ENCODE measurements around the gene XPOT.

The XPOT gene

DNA sequence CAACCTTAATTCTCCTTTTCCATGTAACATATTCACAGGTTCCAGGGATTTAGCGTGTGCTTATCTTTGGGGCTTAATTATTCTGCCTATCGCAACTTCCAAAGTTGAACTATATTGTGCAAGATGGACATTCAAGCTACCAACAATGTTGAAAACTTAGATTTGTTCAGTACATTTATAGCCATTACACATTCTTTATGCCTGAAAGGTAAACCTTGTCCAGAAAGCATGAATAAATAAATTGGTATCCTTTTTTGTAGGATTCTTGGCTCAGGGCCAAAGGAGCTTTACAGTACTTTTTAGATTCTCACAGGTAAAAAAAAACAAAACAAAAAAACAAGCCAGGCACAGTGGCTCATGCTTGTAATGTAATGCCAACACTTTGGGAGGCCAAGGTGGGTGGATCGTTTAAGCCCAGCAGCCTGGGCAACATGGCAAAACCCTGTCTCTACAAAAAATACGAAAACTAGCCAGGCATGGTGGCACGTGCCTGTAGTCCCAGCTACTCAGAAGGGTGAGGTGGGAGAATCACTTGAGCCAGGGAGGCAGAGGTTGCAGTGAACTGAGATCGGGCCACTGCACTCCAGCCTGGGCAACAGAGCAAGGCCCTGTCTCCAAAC is 16.9 kb upstream of the XPOT start:
- POLR2A ChIA-PET: interaction anchor here (2.1 kb wide), 1 partner anchor 16 kb away, joined by 11 read pairs; the partner anchor contains the start of gene XPOT
- TF ChIP-seq ELF4 (IDR thresholded peaks at IDR 0.05): no peak
- TF ChIP-seq ZNF384 (IDR thresholded peaks at IDR 0.05): no peak
- no peak for TF ChIP-seq L3MBTL2 (conservative IDR thresholded peaks at IDR 0.05)
- TF ChIP-seq BHLHE40 (IDR thresholded peaks at IDR 0.05; ENCODE audit: borderline replicate concordance): no peak
- no peak for TF ChIP-seq SP1 (IDR thresholded peaks at IDR 0.05)
- no peak for TF ChIP-seq LEF1 (IDR thresholded peaks at IDR 0.05; ENCODE audit: borderline replicate concordance)
- TF ChIP-seq NFRKB (IDR thresholded peaks at IDR 0.05): no peak
- TF ChIP-seq, protein P1, sequence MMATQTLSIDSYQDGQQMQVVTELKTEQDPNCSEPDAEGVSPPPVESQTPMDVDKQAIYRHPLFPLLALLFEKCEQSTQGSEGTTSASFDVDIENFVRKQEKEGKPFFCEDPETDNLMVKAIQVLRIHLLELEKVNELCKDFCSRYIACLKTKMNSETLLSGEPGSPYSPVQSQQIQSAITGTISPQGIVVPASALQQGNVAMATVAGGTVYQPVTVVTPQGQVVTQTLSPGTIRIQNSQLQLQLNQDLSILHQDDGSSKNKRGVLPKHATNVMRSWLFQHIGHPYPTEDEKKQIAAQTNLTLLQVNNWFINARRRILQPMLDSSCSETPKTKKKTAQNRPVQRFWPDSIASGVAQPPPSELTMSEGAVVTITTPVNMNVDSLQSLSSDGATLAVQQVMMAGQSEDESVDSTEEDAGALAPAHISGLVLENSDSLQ (IDR thresholded peaks at IDR 0.05): no peak
- DNase-seq (ENCODE audit: extremely low spot score): no peak
- CTCF ChIA-PET: interaction anchor here (0.7 kb wide), 1 partner anchor 115 kb away, joined by 4 read pairs; no protein-coding TSS in a partner anchor

DNA sequence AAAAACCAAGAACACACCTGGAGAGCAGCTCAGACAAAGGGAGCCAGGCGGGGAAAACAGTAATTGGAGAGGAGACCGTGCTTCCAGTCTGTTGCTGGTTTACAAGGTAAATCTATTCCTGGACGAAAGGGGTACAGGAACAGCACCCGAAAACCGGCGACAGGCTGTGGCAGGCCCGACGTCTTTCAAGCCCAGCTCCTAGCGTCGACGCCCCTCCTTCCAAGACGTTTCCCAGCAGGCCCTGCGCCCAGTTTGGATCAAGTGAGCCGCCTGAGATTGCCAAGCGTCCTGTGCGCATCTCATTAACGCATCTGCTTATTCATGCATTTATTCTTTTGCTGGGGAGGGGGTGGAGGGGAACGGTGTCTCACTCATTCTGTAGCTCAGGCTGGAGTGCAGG is 15.0 kb upstream of the XPOT start:
- CTCF ChIA-PET: no interaction called here
- TF ChIP-seq HDGF (IDR thresholded peaks at IDR 0.05; ENCODE audit: borderline replicate concordance) (no peak), NFRKB (IDR thresholded peaks at IDR 0.05) (no peak), BHLHE40 (IDR thresholded peaks at IDR 0.05; ENCODE audit: borderline replicate concordance) (no peak), LEF1 (IDR thresholded peaks at IDR 0.05; ENCODE audit: borderline replicate concordance) (no peak), TARDBP (IDR thresholded peaks at IDR 0.05) (no peak), ARNT (IDR thresholded peaks at IDR 0.05) (no peak), FOXM1 (IDR thresholded peaks at IDR 0.05; ENCODE audit: borderline replicate concordance) (no peak), CTBP1 (IDR thresholded peaks at IDR 0.05; ENCODE audit: borderline replicate concordance) (no peak), SP1 (IDR thresholded peaks at IDR 0.05) (no peak), FOXK2 (IDR thresholded peaks at IDR 0.05) (no peak), ZNF384 (IDR thresholded peaks at IDR 0.05) (no peak)
- TF ChIP-seq, protein P1 (IDR thresholded peaks at IDR 0.05): no peak
- POLR2A ChIA-PET: interaction anchor here (2.1 kb wide), 1 partner anchor 14 kb away, joined by 11 read pairs; the partner anchor contains the start of gene XPOT
- no peak for DNase-seq (ENCODE audit: extremely low spot score)

DNA sequence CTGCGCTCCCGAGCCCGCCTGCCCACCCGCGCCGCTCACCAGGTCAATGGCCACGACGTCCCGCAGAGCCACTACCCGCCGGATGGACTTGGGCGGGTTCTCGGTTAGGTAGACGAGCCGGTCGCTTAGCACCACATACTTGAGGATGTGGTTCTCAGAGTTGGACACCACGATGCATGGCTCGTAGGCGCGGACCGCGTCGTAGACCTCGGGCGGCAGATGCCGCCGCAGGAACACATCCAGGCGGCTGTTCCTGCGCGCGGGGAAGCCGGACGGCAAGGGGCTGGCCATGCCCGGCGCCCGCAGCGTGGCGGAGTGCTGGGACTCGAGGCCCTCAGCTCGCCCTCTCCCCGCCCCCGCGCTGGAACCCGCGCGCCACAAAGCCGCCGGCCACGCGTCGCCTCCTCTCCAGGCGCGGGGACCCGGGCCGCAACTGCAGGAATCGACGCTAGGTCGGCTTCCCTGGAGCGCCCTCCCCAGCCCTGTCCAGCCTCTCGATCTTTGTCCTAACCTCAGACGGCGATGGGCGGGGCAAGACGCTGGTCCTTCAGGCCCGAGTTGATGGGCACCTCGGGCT is 13.8 kb upstream of the XPOT start, which contains the start of gene C12orf56:
TSS of gene C12orf56 (minus strand) at position 484 of the 577 bp plus-strand sequence. CDS start at position 291, 193 bp downstream.
- CTCF ChIA-PET: interaction anchor here (0.6 kb wide), 2 partner anchors 10 to 1984 kb away, joined by 3 to 4 read pairs; no protein-coding TSS in a partner anchor
- TF ChIP-seq HDGF (IDR thresholded peaks at IDR 0.05; ENCODE audit: borderline replicate concordance) (no peak), NFRKB (IDR thresholded peaks at IDR 0.05) (no peak), BHLHE40 (IDR thresholded peaks at IDR 0.05; ENCODE audit: borderline replicate concordance) (no peak)
- POLR2A ChIA-PET: no interaction called here
- DNase-seq (ENCODE audit: extremely low spot score): no peak

DNA sequence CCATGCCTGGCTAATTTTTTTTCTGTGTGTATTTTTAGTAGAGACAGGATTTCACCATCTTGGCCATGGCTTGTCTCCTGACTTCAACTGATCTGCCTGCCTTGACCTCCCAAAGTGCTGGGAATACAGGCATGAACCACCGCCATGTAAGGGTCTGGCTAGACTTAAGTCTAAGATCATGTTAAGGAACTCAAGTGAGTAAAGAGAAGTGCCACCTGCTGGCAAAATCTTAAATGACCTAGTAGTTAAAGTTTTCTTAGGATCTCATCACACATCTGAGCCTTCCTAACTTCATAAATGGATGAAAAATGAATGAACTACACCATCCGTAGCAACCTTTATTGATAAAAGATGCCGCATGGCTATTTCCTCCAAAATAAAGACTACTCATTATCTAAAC is 12.0 kb upstream of the XPOT start:
- DNase-seq (ENCODE audit: extremely low spot score): peak; percentile 16
- no peak for TF ChIP-seq ZNF384 (IDR thresholded peaks at IDR 0.05)
- no peak for TF ChIP-seq HDGF (IDR thresholded peaks at IDR 0.05; ENCODE audit: borderline replicate concordance)
- no peak for TF ChIP-seq SUZ12 (IDR thresholded peaks at IDR 0.05)
- no peak for TF ChIP-seq FOXM1 (IDR thresholded peaks at IDR 0.05; ENCODE audit: borderline replicate concordance)
- no peak for TF ChIP-seq BHLHE40 (IDR thresholded peaks at IDR 0.05; ENCODE audit: borderline replicate concordance)
- TF ChIP-seq TARDBP (IDR thresholded peaks at IDR 0.05): no peak
- TF ChIP-seq CTBP1 (IDR thresholded peaks at IDR 0.05; ENCODE audit: borderline replicate concordance): no peak
- no peak for TF ChIP-seq ARNT (IDR thresholded peaks at IDR 0.05)
- TF ChIP-seq L3MBTL2 (conservative IDR thresholded peaks at IDR 0.05): no peak
- no peak for TF ChIP-seq NFRKB (IDR thresholded peaks at IDR 0.05)
- no peak for TF ChIP-seq SP1 (IDR thresholded peaks at IDR 0.05)
- ChIA-PET CTCF (interaction anchor here (0.9 kb wide), 1 partner anchor 13 kb away, joined by 5 read pairs; no protein-coding TSS in a partner anchor), POLR2A (interaction anchor here (2.6 kb wide), 1 partner anchor 12 kb away, joined by 9 read pairs; the partner anchor contains the start of gene XPOT)

DNA sequence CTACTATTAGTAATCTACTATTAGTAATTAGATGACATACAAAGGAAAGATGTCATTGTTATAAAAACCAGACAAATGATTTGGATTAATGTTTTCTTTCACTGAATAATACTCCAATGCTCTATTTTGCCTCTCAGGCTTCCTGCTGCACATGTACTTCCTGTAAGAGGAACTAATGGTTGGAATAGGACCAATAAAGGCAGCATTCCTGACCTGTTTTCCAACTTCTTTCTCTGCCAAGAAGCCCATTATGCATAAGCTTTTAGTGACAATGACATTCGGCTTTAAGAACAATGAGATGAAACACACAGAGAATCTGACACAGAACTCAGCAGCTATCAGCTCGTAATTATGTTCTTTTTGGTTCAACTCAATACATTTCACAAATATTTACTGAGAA is 8.5 kb upstream of the XPOT start:
- no peak for DNase-seq (ENCODE audit: extremely low spot score)
- POLR2A ChIA-PET: interaction anchor here (0.6 kb wide), 1 partner anchor 9 kb away, joined by 3 read pairs; the partner anchor contains the start of gene XPOT
- CTCF ChIA-PET: no interaction called here
- TF ChIP-seq FOXK2 (IDR thresholded peaks at IDR 0.05): no peak
- no peak for TF ChIP-seq CTBP1 (IDR thresholded peaks at IDR 0.05; ENCODE audit: borderline replicate concordance)
- no peak for TF ChIP-seq ARNT (IDR thresholded peaks at IDR 0.05)

DNA sequence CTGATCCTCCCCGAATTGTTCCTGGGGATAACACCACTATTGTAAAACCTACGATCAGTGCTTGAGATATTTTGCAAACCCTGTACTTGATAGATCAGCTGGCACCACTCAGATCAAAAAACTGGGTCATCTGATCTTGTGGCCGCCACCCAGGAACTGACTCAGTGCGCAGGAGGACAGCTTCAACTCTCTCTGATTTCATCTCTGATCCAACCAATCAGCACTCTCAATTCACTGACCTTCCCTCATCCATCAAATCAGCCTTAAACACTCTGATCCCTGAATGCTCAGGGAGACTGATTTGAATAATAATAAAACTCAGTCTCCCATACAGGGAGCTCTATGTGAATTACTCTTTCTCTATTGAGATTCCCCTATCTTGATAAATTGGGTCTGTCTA is 4.2 kb upstream of the XPOT start:
- CTCF ChIA-PET: no interaction called here
- no peak for DNase-seq (ENCODE audit: extremely low spot score)
- no peak for TF ChIP-seq LEF1 (IDR thresholded peaks at IDR 0.05; ENCODE audit: borderline replicate concordance)
- POLR2A ChIA-PET: no interaction called here

DNA sequence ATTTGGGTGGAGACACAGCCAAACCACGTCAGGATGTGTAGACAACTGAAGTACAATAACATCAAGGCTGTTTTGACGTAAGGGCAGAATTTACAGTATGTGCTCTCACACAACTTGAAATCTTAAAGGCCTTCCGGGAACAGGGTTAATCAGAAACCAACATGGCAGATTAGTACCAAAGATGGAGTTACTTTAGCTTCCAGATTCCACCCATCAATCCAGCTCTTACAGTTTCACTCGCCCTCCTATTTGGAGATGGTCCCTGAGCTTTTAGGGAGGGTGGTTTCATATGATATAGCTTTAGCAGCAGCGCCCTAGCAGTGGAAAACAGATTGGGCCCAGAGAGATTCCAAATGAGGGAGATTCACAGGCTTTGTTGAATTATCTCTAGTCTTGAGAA is 2.0 kb upstream of the XPOT start:
- ChIA-PET POLR2A (no interaction called here), CTCF (no interaction called here)
- TF ChIP-seq NFRKB (IDR thresholded peaks at IDR 0.05) (no peak), FOXM1 (IDR thresholded peaks at IDR 0.05; ENCODE audit: borderline replicate concordance) (no peak), ELF4 (IDR thresholded peaks at IDR 0.05) (no peak), ARNT (IDR thresholded peaks at IDR 0.05) (no peak), CTBP1 (IDR thresholded peaks at IDR 0.05; ENCODE audit: borderline replicate concordance) (no peak), ZNF384 (IDR thresholded peaks at IDR 0.05) (no peak), FOXA1 (IDR thresholded peaks at IDR 0.05) (no peak), SP1 (IDR thresholded peaks at IDR 0.05) (no peak), HDGF (IDR thresholded peaks at IDR 0.05; ENCODE audit: borderline replicate concordance) (no peak), FOXK2 (IDR thresholded peaks at IDR 0.05) (no peak), BHLHE40 (IDR thresholded peaks at IDR 0.05; ENCODE audit: borderline replicate concordance) (no peak), SUZ12 (IDR thresholded peaks at IDR 0.05) (no peak), LEF1 (IDR thresholded peaks at IDR 0.05; ENCODE audit: borderline replicate concordance) (no peak), L3MBTL2 (conservative IDR thresholded peaks at IDR 0.05) (no peak), TARDBP (IDR thresholded peaks at IDR 0.05) (no peak)
- TF ChIP-seq, protein P1 (IDR thresholded peaks at IDR 0.05): no peak
- no peak for DNase-seq (ENCODE audit: extremely low spot score)

Data from HEK293T (cell line).